Fibroblast of pulmonary artery (primary cell): ENCODE measurements around the gene ZNF428.

Source experiments
- DNase-seq: peaks from one replicate; pipeline ENCODE4 v3.0.0-alpha.2; 2010; ENCODE audit warnings: low read depth
- H3K4me3 ChIP-seq: replicated peaks from 2 replicates; pipeline ENCODE4 v1.5.1; 2011; ENCODE audit warnings: low read depth, mild to moderate bottlenecking, control low read depth, low read length, moderate library complexity
- TF ChIP-seq, protein P1 (sequence below): IDR thresholded peaks from 2 replicates; pipeline ENCODE4 v1.5.1; 2011; ENCODE audit warnings: mild to moderate bottlenecking, control low read depth, low read length, inconsistent platforms; ENCODE audit errors: missing control alignments

The ZNF428 gene

DNA sequence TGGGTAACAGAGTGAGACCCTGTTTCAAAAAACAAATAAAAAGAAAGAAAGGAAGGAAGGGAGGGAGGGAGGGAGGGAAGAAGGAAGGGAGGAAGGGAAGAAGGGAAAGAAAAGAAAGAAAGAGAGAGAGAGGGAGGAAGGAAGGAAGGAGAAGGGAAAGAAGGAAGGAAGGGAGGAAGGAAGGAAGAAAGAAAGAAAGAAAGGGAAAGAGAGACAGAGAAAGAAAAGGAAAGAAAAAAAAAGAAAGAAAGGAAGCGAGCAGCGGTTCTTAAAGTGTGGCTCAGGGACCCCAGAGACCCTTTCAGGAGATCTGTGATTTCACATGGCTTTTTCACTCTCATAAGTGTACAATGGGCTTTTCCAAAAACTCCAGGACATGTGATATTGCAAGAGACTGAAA, 30.1 kb upstream of the ZNF428 start:
- TF ChIP-seq, protein P1, sequence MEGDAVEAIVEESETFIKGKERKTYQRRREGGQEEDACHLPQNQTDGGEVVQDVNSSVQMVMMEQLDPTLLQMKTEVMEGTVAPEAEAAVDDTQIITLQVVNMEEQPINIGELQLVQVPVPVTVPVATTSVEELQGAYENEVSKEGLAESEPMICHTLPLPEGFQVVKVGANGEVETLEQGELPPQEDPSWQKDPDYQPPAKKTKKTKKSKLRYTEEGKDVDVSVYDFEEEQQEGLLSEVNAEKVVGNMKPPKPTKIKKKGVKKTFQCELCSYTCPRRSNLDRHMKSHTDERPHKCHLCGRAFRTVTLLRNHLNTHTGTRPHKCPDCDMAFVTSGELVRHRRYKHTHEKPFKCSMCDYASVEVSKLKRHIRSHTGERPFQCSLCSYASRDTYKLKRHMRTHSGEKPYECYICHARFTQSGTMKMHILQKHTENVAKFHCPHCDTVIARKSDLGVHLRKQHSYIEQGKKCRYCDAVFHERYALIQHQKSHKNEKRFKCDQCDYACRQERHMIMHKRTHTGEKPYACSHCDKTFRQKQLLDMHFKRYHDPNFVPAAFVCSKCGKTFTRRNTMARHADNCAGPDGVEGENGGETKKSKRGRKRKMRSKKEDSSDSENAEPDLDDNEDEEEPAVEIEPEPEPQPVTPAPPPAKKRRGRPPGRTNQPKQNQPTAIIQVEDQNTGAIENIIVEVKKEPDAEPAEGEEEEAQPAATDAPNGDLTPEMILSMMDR, result no peak
- no peak for DNase-seq
- H3K4me3 ChIP-seq, result no peak overlapping the region

DNA sequence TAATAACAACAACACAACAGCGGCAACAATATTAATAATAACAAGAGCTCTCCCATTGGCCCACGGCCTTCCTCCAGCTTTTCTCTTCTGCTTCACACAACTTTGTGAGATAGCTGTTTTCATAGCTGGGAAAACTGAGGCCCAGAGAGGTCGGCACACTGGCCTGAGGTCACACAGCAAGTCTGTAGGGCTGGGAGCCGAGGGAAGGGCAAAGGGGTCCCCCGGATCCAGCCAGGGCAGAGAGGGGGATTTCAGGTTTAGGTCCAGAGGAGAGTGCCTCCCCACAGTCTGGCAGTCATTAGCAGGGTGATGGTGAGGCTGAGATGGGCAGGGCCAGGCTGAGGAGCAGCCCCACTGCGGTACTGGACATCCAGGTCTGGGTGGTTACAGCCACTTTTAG, 29.2 kb upstream of the ZNF428 start:
- H3K4me3 ChIP-seq, result no peak overlapping the region
- no peak for DNase-seq
- TF ChIP-seq, protein P1, result no peak

DNA sequence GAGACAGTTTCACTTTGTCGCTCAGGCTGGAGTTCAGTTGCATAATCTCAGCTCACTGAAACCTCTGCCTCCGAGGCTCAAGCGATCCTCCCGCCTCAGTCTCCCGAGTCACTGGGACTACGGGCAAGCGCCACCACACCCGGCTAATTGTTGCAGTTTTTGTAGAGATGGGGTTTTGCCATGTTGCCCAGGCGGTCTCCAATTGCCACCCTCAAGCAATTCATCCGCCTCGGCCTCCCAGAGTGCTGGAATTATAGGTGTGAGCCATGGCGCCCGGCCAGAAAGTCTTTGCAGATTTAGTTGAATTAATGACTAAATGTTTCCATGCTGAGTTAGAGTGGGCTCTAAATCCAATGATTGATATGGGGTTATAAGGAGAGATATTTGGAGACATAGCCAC, 24.8 kb upstream of the ZNF428 start:
- TF ChIP-seq, protein P1, result no peak
- H3K4me3 ChIP-seq, result no peak overlapping the region
- no peak for DNase-seq

DNA sequence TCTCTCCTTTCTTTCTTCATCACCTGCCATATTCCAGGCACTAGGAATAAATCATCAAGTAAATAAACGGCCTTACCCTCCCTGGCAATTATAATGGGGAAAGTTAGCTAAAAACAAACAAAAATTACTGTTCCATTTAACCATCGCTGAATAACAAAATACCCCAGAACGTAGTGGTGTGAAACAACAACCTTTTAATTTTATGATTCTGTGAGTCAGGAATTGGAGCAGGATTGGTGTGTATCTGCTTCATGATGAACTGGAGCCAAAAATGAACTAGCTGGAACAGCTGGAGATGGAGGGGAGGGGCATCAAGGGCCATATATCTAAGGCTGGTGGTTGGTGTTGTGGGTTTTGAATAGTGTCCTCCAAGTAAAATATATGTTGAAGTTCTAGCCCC, 23.9 kb upstream of the ZNF428 start:
- no peak overlapping the region for H3K4me3 ChIP-seq
- TF ChIP-seq, protein P1, result no peak
- DNase-seq, result no peak

DNA sequence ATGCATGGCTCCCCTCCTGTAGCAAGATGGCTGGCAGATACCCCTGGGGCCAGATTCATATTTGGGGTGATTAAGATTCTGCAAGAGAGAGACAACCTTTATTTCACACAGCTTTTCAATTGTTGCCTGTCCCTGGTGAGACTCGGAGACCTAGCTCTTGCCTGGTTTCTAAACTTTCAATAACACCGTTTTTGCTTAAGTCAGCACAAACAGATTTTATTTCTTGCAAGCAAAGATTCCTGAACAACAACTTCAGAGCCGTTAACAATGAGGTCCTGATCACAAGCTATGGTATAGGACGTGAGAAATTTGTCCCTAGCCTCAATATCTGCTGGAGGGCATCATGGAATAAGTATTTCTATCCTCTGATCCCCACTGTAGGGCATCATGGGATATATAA, 23.1 kb upstream of the ZNF428 start:
- no peak for DNase-seq
- H3K4me3 ChIP-seq, result no peak overlapping the region
- TF ChIP-seq, protein P1, result no peak

DNA sequence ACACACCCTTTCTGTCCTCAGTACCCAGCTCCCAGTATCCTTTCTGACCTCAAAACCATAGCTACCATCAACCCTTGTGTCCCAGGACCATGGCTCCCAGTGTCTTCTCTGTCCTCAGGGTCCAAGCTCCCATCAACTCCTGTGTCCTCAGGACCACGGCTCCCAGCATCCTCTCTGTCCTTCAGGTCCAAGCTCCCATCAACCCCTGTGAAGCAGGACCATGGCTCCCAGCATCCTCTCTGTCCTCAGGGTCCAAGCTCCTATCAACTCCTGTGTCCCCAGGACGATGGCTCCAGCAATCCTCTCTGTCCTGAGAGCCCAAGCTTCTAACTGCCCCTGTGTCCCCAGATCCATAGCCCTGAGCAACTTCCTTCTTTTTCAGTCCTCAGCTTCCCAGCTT, 21.9 kb upstream of the ZNF428 start:
- DNase-seq, result no peak

DNA sequence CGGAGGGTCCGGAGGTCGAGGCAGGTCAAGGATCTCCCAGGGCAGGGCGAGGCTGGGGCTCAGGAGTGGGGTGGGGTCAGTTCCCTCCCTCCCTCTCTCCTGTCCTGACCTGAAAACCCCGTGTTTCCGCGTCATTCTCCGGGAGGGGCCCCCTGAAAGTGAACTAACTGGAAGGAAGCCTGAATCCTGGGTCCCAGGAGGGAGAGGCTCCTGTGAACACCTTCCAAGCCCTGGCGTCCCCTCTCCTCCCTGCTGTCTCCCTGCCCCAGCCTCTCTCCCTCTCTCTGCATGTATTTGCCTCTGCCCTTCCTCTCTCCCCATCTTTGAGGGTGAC, 21.0 kb upstream of the ZNF428 start:
- TF ChIP-seq, protein P1, result no peak
- no peak for DNase-seq
- H3K4me3 ChIP-seq, result peak overlapping the region; percentile 56

More for the DNA sequence above, 21.9 kb upstream of the ZNF428 start:
- TF ChIP-seq, protein P1, result no peak
- no peak overlapping the region for H3K4me3 ChIP-seq
